CD4-positive, alpha-beta T cell treated with Interleukin-2 at 100 ng/mL for 4 hours (primary cell): ENCODE measurements around the gene TSPAN32.

Source experiments
- DNase-seq: peaks from one replicate; pipeline ENCODE4 v3.0.0-alpha.2; 2020; ENCODE audit warnings: low spot score

TSPAN32 gene

DNA sequence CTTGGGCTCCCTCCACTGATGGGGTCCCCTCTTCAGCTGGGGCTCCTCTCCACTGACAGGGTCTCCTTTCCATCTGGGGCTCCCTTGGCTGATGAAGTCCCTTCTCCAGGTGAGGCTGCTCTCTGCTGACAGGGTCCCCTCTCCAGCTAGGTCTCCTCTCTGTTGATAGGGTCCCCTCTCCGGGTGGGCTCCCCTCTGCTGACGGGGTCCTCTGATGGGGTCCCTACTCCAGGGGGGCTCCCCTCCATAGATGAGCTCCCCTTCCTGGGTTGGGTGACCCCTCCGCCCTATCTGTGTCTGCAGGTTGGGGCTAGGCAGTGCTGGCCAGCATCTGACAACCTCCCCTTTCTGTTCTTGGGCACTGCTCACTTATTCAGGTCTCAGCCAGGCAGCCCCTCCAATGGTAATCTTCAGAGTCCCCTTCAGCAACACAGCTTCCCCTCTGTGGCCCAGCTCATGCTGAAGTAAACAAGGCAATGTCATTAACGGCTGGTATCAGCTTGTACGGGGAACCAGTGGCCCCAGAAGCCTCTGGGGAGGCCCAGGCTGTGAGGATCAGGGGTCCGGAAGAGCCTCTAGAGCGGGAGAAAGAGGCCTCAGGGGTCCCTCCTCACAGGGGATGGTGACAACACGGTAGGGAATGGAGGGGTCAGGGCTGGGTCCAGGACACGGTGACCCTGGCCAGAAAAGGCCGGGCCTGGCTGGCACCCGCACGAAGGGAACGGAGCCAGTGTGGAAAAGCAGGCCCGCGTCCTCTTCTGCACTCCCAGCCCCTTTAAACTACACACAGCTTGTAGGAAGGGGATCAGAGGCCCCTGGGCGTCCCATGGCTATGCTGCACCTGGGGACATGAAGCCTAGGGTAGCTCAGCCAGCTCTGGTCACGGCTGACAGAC lies 65.7 kb downstream of the TSPAN32 start:
- DNase-seq, result no peak
